DMS153 (cell line): ENCODE data around the gene WDR35.
"Not testable (repeated sequence)": the region's sequence is repeated elsewhere in the genome, so short reads cannot be mapped to it uniquely, and the experiment has no call there.

Experiments
- DNase-seq: peaks from one replicate; lab custom pipeline; 2025; lab: John Stamatoyannopoulos, UW

Gene WDR35

GRCh38 chr2:19893520-19894133 lies 96.3 kb downstream of the WDR35 start:
- DNase-seq = no peak

- DNase-seq = not testable (repeated sequence)
Measured at GRCh38 chr2:19891971-19892370, 97.9 kb downstream of the WDR35 start.

DNA sequence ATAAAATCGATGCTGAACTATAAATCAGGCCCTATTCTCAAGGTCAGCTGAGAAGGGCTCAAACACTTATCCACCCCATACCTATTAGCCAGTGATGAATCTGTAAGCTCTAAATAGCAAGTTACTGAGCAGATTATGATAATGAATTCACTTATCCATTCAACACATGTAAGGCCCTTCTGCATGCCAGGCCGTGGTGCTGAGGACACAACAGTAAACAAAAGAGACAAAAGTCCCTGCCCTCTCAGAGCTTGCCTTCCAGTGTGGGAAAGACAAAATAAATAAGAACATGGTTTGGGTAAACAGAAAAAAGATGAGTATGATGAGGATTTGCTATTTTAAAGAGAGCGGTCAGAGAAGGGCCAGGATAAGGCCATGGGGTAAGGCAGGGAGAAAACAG lies 99.8 kb downstream of the WDR35 start:
- no peak for DNase-seq

DNA sequence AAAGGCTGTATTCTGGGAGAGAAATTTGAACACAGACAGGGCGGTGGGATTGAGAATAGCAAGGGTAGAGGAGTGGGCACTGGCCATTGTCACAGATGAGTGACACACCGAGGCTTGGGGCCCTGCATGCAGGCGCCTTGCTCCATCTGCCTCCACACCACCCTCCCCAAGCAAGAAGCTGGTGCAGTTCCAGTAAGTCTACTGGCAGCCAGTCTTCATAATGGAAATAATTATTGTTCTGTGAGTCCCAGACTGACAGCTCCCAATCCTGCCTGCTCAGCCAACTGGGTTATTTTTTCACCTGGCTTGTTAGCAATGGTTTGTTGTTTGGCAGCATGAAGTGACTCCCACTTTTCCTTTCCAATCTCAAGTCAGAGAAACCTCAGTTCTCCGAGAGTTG lies 101.1 kb downstream of the WDR35 start:
- DNase-seq = no peak

DNA sequence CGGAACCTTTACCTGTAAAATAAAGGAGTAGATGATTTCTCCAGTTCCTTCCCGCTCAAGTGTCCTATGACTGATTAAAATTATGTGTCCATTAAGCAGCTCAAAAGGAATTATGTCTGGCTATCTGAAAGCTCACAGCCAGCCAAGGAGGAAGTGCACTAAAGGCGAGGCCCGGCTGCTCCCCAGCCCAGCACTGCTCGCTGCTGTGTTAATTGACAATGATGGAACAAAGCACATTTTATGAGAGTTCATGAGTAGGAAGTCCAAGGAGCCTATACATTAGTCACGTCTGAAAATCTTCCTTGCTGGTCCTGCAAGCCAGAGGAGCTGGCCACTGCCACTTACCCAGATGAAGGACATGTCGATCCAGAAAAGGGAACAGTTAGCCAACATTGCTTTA lies 102.4 kb downstream of the WDR35 start:
- DNase-seq = no peak

- DNase-seq = no peak
Measured at GRCh38 chr2:19886261-19886660, 103.6 kb downstream of the WDR35 start.

DNA sequence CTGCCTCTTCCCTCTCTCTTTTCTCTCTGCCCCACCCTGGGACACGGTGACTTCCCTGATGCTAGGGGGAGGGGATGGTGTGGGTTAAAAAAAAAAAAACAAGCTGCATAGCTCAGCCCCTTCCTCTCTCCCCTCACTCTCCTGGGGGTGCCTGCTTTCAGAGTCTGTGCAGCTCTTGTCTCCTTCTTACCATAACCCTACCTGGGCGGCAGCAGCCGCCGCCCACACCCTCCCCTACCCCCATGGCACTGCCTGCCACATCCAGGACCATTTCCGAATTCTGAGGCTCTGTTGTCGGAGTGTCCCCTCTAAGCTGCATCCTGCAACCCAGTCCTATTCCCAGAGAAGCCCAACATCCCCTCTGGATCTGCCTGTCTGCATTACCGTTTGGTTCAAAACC lies 104.1 kb downstream of the WDR35 start:
- no peak for DNase-seq

GRCh38 chr2:19883971-19884720 lies 105.8 kb downstream of the WDR35 start:
- no peak for DNase-seq

- no peak for DNase-seq
Measured at GRCh38 chr2:19883486-19883885, 106.4 kb downstream of the WDR35 start.

GRCh38 chr2:19882286-19882685 lies 107.6 kb downstream of the WDR35 start:
- no peak for DNase-seq

DNA sequence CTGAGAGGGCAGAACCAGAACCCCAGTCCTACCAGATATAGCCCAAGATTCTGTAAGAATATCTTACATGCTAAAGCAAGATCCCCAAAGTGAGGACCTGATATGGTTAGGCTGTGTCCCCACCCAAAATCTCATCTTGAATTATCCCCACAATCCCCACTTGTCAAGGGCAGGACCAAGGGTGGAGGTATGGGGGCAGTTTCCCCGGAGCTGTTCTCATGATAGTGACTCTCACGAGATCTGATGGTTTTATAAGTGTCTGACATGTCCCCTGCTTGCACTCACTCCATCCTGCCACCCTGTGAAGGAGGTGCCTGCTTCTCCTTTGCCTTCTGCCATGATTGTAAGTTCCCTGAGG lies 108.0 kb downstream of the WDR35 start:
- no peak for DNase-seq

GRCh38 chr2:19881221-19881907 lies 108.5 kb downstream of the WDR35 start:
- DNase-seq = no peak

DNA sequence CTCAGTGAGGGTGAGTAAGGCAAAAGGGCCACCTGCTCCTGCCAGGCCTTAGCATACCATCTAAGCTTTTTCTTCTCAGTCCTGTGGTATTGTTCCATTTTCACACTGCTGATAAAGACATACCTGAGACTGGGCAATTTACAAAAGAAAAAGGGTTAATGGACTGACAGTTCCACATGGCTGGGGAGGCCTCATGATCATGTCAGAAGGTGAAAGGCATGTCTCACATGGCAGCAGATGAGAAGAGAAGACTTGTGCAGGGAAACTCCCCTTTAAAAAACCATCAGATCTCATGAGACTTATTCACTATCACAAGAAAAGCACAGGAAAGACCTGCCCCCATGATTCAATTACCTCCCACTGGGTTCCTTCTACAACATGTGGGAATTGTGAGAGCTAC lies 109.7 kb downstream of the WDR35 start:
- DNase-seq = not testable (repeated sequence)

GRCh38 chr2:19879120-19879519 lies 110.8 kb downstream of the WDR35 start:
- no peak for DNase-seq

- no peak for DNase-seq
Measured at GRCh38 chr2:19878268-19879046, 111.4 kb downstream of the WDR35 start.

GRCh38 chr2:19876751-19877150 lies 113.2 kb downstream of the WDR35 start:
- no peak for DNase-seq

GRCh38 chr2:19875280-19875679 lies 114.6 kb downstream of the WDR35 start:
- no peak for DNase-seq

DNA sequence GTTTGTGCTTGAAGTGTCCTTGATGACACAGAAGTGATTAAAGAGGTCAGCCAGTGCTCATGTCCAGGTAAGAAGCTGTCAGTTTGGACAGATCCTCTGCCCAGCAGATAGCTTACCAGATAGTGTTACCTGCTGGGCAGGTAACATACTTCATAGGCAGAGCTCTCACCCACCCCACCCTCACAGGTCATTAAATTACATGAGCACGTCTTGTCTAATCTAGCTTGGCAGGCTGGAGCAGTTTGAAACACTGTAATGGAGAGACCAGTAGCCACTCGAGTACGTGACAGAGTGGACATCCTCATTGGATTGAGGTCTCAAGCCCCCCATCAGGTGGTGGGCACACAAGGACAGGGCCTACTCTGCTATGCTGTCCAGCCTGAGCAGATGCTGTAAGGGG lies 115.2 kb downstream of the WDR35 start:
- no peak for DNase-seq

DNA sequence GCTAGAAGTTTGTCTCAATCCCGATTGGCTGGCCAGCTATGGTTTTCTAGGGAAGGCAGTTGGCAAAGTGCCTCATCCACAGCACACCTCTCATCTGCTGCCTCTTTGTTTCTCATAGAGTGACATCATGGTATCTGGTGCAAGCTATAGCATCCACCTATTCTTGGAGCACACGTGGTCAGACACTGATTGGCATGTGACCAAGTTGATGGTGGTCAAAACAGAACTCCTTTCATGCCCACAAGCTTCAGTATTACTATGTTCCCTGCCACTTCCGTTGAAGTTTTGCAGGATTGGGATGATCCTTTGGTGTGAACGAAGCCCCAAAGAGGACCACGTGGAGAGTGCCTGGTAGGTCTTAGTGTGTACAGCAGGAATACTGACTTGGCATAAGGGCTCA lies 116.9 kb downstream of the WDR35 start:
- DNase-seq = no peak

- no peak for DNase-seq
Measured at GRCh38 chr2:19872302-19872701, 117.6 kb downstream of the WDR35 start.

GRCh38 chr2:19871836-19872235 lies 118.1 kb downstream of the WDR35 start:
- DNase-seq = no peak

DNA sequence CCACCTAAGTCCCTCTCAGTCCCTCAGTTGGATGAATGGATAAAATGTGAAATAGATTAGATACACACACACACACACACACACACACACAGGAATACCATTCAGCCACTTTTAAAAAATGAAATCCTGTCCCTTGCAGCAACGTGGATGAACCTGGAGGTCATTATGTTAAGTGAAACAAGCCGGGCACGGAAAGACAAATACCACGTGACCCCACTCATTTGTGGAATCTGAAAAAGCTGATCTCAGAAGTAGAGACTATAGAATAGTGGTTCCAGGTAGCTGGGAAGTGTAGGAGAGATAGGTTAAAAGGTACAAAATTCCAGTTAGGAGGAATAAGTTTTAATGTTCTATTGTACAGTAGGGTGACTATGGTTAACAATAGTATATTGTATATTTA lies 119.1 kb downstream of the WDR35 start:
- DNase-seq = no peak
